HepG2 (cell line): Measurements from ENCODE around the gene TBC1D12. TPM values are rescaled to one million over a fixed set of nuclear protein-coding genes. Genes with fewer than 3 reads are reported as not detected.

ENCODE experiments used
- ATF7 ChIP-seq, 2 experiments: fragments of 450-650 bp in 1 of 2; sonication (generic) in 1 of 2; formaldehyde crosslinking in 1 of 2; IDR thresholded peaks; 2 replicates each; pipeline versions ENCODE4 v1.4.0 to v1.6.1; 2016 to 2020; ENCODE audit warnings: antibody characterized with exemption in 1 of 2, mild to moderate bottlenecking in 1 of 2, missing genetic modification reagents in 1 of 2
- ELF4 ChIP-seq: sonication (generic); formaldehyde crosslinking; IDR thresholded peaks from 2 replicates; pipeline ENCODE4 v1.5.0; 2020; ENCODE audit warnings: missing genetic modification reagents, mild to moderate bottlenecking, moderate library complexity, borderline replicate concordance
- GTF2F1 ChIP-seq: fragments of 150-350 bp; IDR thresholded peaks from 2 replicates; pipeline ENCODE4 v1.6.1; 2014; ENCODE audit warnings: low read length
- HNRNPK ChIP-seq: fragments of 200-400 bp; formaldehyde crosslinking; IDR thresholded peaks from 2 replicates; pipeline ENCODE4 v1.6.1; 2018; ENCODE audit warnings: low read length, low read depth, moderate library complexity, mild to moderate bottlenecking; ENCODE audit not compliant: poor library complexity, severe bottlenecking
- NFE2L1 ChIP-seq: sonication (generic); formaldehyde crosslinking; IDR thresholded peaks from 2 replicates; pipeline ENCODE4 v1.4.0; 2020; ENCODE audit warnings: missing genetic modification reagents, mild to moderate bottlenecking, borderline replicate concordance
- NFIC ChIP-seq: IDR thresholded peaks from 2 replicates; pipeline ENCODE4 v1.6.1; 2012; ENCODE audit warnings: mild to moderate bottlenecking, low read length, inconsistent platforms
- SOX5 ChIP-seq: IDR thresholded peaks from 2 replicates; pipeline ENCODE4 v1.6.1; 2016; ENCODE audit warnings: borderline replicate concordance
- SSRP1 ChIP-seq: IDR thresholded peaks from 2 replicates; pipeline ENCODE4 v1.6.1; 2016; ENCODE audit warnings: control low read depth
- SUZ12 ChIP-seq: fragments of 150-350 bp; IDR thresholded peaks from 2 replicates; pipeline ENCODE4 v1.6.1; 2014; ENCODE audit warnings: low read depth, low read length
- TEAD2 ChIP-seq: sonication (generic); formaldehyde crosslinking; IDR thresholded peaks from 2 replicates; pipeline ENCODE4 v1.9.0; 2021; ENCODE audit warnings: missing genetic modification reagents
- ZNF326 ChIP-seq: sonication (generic); formaldehyde crosslinking; IDR thresholded peaks from 2 replicates; pipeline ENCODE4 v1.4.0; 2020; ENCODE audit warnings: missing genetic modification reagents, borderline replicate concordance
- ZNF337 ChIP-seq: sonication (generic); formaldehyde crosslinking; IDR thresholded peaks from 2 replicates; pipeline ENCODE4 v1.5.1; 2020; ENCODE audit warnings: missing genetic modification reagents, low read depth, mild to moderate bottlenecking, borderline replicate concordance
- ZNF572 ChIP-seq: sonication (generic); formaldehyde crosslinking; IDR thresholded peaks from 2 replicates; pipeline ENCODE4 v1.5.1; 2020; ENCODE audit warnings: mild to moderate bottlenecking, missing genetic modification reagents
- ZNF619 ChIP-seq: sonication (generic); formaldehyde crosslinking; IDR thresholded peaks from 2 replicates; pipeline ENCODE4 v1.4.0; 2020; ENCODE audit warnings: mild to moderate bottlenecking, missing genetic modification reagents
- ZNF703 ChIP-seq: sonication (generic); formaldehyde crosslinking; IDR thresholded peaks from 2 replicates; pipeline ENCODE4 v1.5.1; 2020; ENCODE audit warnings: missing genetic modification reagents, mild to moderate bottlenecking, moderate library complexity, borderline replicate concordance
- ZNF766 ChIP-seq: sonication (generic); formaldehyde crosslinking; IDR thresholded peaks from 2 replicates; pipeline ENCODE4 v1.5.0; 2020; ENCODE audit warnings: missing genetic modification reagents, borderline replicate concordance
- ZNF781 ChIP-seq: sonication (generic); formaldehyde crosslinking; IDR thresholded peaks from 2 replicates; pipeline ENCODE4 v1.5.1; 2020; ENCODE audit warnings: borderline replicate concordance, mild to moderate bottlenecking, missing genetic modification reagents; ENCODE audit errors: not compliant biosample characterization
- ZNF879 ChIP-seq: sonication (generic); formaldehyde crosslinking; IDR thresholded peaks from 2 replicates; pipeline ENCODE4 v1.8.1; 2023; ENCODE audit warnings: missing genetic modification reagents
- polyA plus RNA-seq, 8 experiments: library from polyadenylated mRNA; depleted of rRNA in 3 of 8; stranded (reverse) in 7 of 8; unstranded in 1 of 8; fragments of >200 nt; fragmentation: Illumina TruSeq in 4 of 8; extraction: Trizol in 4 of 8; gene quantifications; 2 replicates each; pipeline versions ENCODE4 v1.2.1 to v1.2.3, GENCODE V29; 2011 to 2016; ENCODE audit warnings: low read depth in 4 of 8, missing spikeins in 1 of 8, mixed read lengths in 1 of 8; ENCODE audit not compliant: insufficient read depth in 1 of 8
- total RNA-seq, 5 experiments: library from RNA; depleted of rRNA; stranded (reverse); fragments of >200 nt; fragmentation: Illumina TruSeq; extraction: Trizol; gene quantifications; 2 replicates each; pipeline ENCODE4 v1.2.3, GENCODE V29; 2016; ENCODE audit warnings: low read depth in 1 of 5
- TF ChIP-seq, protein P1 (sequence below): sonication (generic); formaldehyde crosslinking; IDR thresholded peaks from 2 replicates; pipeline ENCODE4 v1.4.0; 2020; ENCODE audit warnings: missing genetic modification reagents
- TF ChIP-seq, protein P2 (sequence below): sonication (generic); formaldehyde crosslinking; IDR thresholded peaks from 2 replicates; pipeline ENCODE4 v1.4.0; 2020; ENCODE audit warnings: missing genetic modification reagents, borderline replicate concordance
- TF ChIP-seq, protein P3 (sequence below): sonication (generic); formaldehyde crosslinking; IDR thresholded peaks from 2 replicates; pipeline ENCODE4 v1.8.1; 2023; ENCODE audit warnings: mild to moderate bottlenecking, missing genetic modification reagents

Gene TBC1D12
- total and polyA plus RNA-seq, 2 of the 13 experiments (the other 11 are each of a cell fraction or from before 2014, with no cell fraction given): 5.7 to 6.2 TPM

GRCh38 chr10:94402204-94402842, at the start of gene TBC1D12 (continued):
- TF ChIP-seq, protein P1, sequence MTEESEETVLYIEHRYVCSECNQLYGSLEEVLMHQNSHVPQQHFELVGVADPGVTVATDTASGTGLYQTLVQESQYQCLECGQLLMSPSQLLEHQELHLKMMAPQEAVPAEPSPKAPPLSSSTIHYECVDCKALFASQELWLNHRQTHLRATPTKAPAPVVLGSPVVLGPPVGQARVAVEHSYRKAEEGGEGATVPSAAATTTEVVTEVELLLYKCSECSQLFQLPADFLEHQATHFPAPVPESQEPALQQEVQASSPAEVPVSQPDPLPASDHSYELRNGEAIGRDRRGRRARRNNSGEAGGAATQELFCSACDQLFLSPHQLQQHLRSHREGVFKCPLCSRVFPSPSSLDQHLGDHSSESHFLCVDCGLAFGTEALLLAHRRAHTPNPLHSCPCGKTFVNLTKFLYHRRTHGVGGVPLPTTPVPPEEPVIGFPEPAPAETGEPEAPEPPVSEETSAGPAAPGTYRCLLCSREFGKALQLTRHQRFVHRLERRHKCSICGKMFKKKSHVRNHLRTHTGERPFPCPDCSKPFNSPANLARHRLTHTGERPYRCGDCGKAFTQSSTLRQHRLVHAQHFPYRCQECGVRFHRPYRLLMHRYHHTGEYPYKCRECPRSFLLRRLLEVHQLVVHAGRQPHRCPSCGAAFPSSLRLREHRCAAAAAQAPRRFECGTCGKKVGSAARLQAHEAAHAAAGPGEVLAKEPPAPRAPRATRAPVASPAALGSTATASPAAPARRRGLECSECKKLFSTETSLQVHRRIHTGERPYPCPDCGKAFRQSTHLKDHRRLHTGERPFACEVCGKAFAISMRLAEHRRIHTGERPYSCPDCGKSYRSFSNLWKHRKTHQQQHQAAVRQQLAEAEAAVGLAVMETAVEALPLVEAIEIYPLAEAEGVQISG (CRISPR knock-in tag): peak; percentile 99
- TF ChIP-seq NFIC: no peak
- no peak; the same call in 1 of the 2 replicates for TF ChIP-seq ZNF703 (CRISPR knock-in tag)
- 0 out of 2 replicates have a peak, but pooled peaks have one; percentile 13 for TF ChIP-seq GTF2F1
- no peak for TF ChIP-seq ZNF879
- no peak for TF ChIP-seq TEAD2 (CRISPR knock-in tag)
- TF ChIP-seq ZNF326 (CRISPR knock-in tag): no peak
- TF ChIP-seq ELF4 (CRISPR knock-in tag): no peak
- TF ChIP-seq ZNF572 (CRISPR knock-in tag): no peak
- no peak for TF ChIP-seq ZNF619 (CRISPR knock-in tag)
- TF ChIP-seq ZNF781 (CRISPR knock-in tag): peak; percentile 72
- TF ChIP-seq ATF7 (IDR thresholded peaks at IDR 0.05): no peak
- TF ChIP-seq ATF7 (CRISPR knock-in tag; IDR thresholded peaks at IDR 0.05): no peak
- no peak for TF ChIP-seq HNRNPK
- TF ChIP-seq SSRP1 (CRISPR knock-in tag): no peak
- TF ChIP-seq, protein P2, sequence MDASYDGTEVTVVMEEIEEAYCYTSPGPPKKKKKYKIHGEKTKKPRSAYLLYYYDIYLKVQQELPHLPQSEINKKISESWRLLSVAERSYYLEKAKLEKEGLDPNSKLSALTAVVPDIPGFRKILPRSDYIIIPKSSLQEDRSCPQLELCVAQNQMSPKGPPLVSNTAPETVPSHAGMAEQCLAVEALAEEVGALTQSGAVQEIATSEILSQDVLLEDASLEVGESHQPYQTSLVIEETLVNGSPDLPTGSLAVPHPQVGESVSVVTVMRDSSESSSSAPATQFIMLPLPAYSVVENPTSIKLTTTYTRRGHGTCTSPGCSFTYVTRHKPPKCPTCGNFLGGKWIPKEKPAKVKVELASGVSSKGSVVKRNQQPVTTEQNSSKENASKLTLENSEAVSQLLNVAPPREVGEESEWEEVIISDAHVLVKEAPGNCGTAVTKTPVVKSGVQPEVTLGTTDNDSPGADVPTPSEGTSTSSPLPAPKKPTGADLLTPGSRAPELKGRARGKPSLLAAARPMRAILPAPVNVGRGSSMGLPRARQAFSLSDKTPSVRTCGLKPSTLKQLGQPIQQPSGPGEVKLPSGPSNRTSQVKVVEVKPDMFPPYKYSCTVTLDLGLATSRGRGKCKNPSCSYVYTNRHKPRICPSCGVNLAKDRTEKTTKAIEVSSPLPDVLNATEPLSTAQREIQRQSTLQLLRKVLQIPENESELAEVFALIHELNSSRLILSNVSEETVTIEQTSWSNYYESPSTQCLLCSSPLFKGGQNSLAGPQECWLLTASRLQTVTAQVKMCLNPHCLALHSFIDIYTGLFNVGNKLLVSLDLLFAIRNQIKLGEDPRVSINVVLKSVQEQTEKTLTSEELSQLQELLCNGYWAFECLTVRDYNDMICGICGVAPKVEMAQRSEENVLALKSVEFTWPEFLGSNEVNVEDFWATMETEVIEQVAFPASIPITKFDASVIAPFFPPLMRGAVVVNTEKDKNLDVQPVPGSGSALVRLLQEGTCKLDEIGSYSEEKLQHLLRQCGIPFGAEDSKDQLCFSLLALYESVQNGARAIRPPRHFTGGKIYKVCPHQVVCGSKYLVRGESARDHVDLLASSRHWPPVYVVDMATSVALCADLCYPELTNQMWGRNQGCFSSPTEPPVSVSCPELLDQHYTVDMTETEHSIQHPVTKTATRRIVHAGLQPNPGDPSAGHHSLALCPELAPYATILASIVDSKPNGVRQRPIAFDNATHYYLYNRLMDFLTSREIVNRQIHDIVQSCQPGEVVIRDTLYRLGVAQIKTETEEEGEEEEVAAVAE (CRISPR knock-in tag): peak; percentile 66; the same call in 1 of the 2 replicates
- no peak for TF ChIP-seq NFE2L1 (CRISPR knock-in tag)
- peak; percentile 32; the same call in 1 of the 2 replicates for TF ChIP-seq SOX5
- TF ChIP-seq ZNF766 (CRISPR knock-in tag): no peak; the same call in 1 of the 2 replicates
- no peak for TF ChIP-seq SUZ12
- no peak for TF ChIP-seq ZNF337 (CRISPR knock-in tag)
- TF ChIP-seq, protein P3, sequence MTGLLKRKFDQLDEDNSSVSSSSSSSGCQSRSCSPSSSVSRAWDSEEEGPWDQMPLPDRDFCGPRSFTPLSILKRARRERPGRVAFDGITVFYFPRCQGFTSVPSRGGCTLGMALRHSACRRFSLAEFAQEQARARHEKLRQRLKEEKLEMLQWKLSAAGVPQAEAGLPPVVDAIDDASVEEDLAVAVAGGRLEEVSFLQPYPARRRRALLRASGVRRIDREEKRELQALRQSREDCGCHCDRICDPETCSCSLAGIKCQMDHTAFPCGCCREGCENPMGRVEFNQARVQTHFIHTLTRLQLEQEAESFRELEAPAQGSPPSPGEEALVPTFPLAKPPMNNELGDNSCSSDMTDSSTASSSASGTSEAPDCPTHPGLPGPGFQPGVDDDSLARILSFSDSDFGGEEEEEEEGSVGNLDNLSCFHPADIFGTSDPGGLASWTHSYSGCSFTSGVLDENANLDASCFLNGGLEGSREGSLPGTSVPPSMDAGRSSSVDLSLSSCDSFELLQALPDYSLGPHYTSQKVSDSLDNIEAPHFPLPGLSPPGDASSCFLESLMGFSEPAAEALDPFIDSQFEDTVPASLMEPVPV (CRISPR knock-in tag): 0 out of 2 replicates have a peak, but pooled peaks have one; percentile 34
